Lung (tissue), 12 donors: Measurements from ENCODE around the gene MAGI2. TPM values are rescaled to one million over a fixed set of nuclear protein-coding genes. Genes with fewer than 3 reads are reported as not detected.
"Not testable (repeated sequence)": the region's sequence is repeated elsewhere in the genome, so short reads cannot be mapped to it uniquely, and the experiment has no call there.

Source experiments
- ATAC-seq: fragments of 200-7000 bp; cut with Tn5 transposase; one replicate; pipeline ENCODE4 v1.9.1; 2020; ENCODE audit warnings: moderate number of reproducible peaks; ENCODE audit not compliant: insufficient read depth, low FRiP score
- DNase-seq, 3 donors: peaks; one replicate each; pipeline ENCODE4 v3.0.0-alpha.2; 2013 to 2017
- H3K27ac ChIP-seq, 2 donors: one replicate each; pipeline ENCODE4 v1.5.1; 2013; ENCODE audit warnings: mild to moderate bottlenecking in 2 of 2, moderate library complexity in 2 of 2, control low read depth in 1 of 2, inconsistent platforms in 1 of 2, low read depth in 1 of 2, low read length in 1 of 2
- H3K27me3 ChIP-seq, 3 donors: one replicate each; pipeline ENCODE4 v1.5.1; 2013; ENCODE audit warnings: low read length in 2 of 3; ENCODE audit not compliant: control insufficient read depth in 3 of 3, insufficient read depth in 3 of 3
- H3K36me3 ChIP-seq, 4 donors: one replicate each; pipeline ENCODE4 v1.5.1; 2013; ENCODE audit warnings: low read length in 4 of 4, mild to moderate bottlenecking in 1 of 4, moderate library complexity in 1 of 4; ENCODE audit not compliant: control insufficient read depth in 4 of 4, insufficient read depth in 4 of 4
- H3K4me1 ChIP-seq, 5 donors: one replicate each; pipeline ENCODE4 v1.5.1; 2013; ENCODE audit warnings: low read length in 5 of 5, mild to moderate bottlenecking in 2 of 5, moderate library complexity in 1 of 5; ENCODE audit not compliant: control insufficient read depth in 5 of 5, insufficient read depth in 5 of 5
- H3K4me3 ChIP-seq: one replicate; pipeline ENCODE4 v1.5.1; 2013; ENCODE audit warnings: mild to moderate bottlenecking, control low read depth, moderate library complexity
- H3K9ac ChIP-seq, 2 donors: one replicate each; pipeline ENCODE4 v1.5.1; 2013; ENCODE audit warnings: low read length in 2 of 2, control low read depth in 1 of 2; ENCODE audit not compliant: insufficient read depth in 1 of 2
- H3K9me3 ChIP-seq, 4 donors: one replicate each; pipeline ENCODE4 v1.5.1; 2013; ENCODE audit warnings: low read length in 3 of 4, mild to moderate bottlenecking in 1 of 4, moderate library complexity in 1 of 4; ENCODE audit not compliant: control insufficient read depth in 4 of 4, insufficient read depth in 3 of 4
- CTCF ChIP-seq: IDR thresholded peaks from 2 replicates; pipeline ENCODE4 v1.5.1; 2012; ENCODE audit warnings: mild to moderate bottlenecking; ENCODE audit errors: control extremely low read depth, extremely low read depth
- WGBS, 2 donors: extraction: QIAGEN DNeasy Blood & Tissue Kit; methylation state at CpG; one replicate each; pipeline ENCODE4 v1.1.7; 2013; 5-methylcytosine and 5-hydroxymethylcytosine counted together
- polyA plus RNA-seq, 2 donors: library from polyadenylated mRNA; stranded (reverse); fragments of 200-250 nt; gene quantifications; one replicate each; pipeline ENCODE4 v1.2.1, GENCODE V29; 2013
- total RNA-seq, 2 donors: library from RNA; depleted of rRNA in 1 of 2; stranded (reverse); fragments of >200 nt in 1 of 2; gene quantifications; one replicate each; pipeline ENCODE4 v1.2.1, GENCODE V29; 2014 to 2021
- donor health status: control.
- donor health status: control.
- donor health status: Bipolar disorder and iron deficiency.
- donor health status: healthy.
- donor health status: DM: yes; HTN: yes; CAD: no.

The MAGI2 gene
- total and polyA plus RNA-seq, 4 donors, result 0.94 to 18.0 (median 5.3) TPM

GRCh38 chr7:78296644-78297371, 1156.7 kb downstream of the MAGI2 start:
- Histone ChIP-seq H3K36me3 (no peaks in the 10 kb centered on the region), H3K27me3 (no peaks in the 10 kb centered on the region), H3K4me3 (no peak overlapping the region), H3K9me3 (peaks cover 0 to 4% (median 0%) of the 10 kb centered on the region in 4 donors), H3K27ac (no peak overlapping the region), H3K9ac (no peak overlapping the region), H3K4me1 (no peaks in the 10 kb centered on the region)
- DNase-seq (peak in 2 of 3 donors; percentile 19 to 56), ATAC-seq (peak; percentile 62)
- TF ChIP-seq CTCF, result no peak
- 64 to 76% methylated on average over 5 of the region's 5 CpGs for WGBS, 2 donors

GRCh38 chr7:78296046-78296597, 1157.3 kb downstream of the MAGI2 start:
- WGBS, 2 donors, result 88% methylated on average over 2 of the region's 2 CpGs
- Histone ChIP-seq H3K4me1 (no peaks in the 10 kb centered on the region), H3K4me3 (no peak overlapping the region), H3K27me3 (no peaks in the 10 kb centered on the region), H3K36me3 (no peaks in the 10 kb centered on the region), H3K9me3 (peaks cover 0 to 4% (median 0%) of the 10 kb centered on the region in 4 donors), H3K27ac (no peak overlapping the region), H3K9ac (no peak overlapping the region)
- TF ChIP-seq CTCF, result no peak
- no peak for ATAC-seq
- DNase-seq, result no peak

GRCh38 chr7:78289471-78289870, 1164.0 kb downstream of the MAGI2 start:
- not testable (repeated sequence) for H3K36me3 ChIP-seq, H3K9ac ChIP-seq, H3K4me1 ChIP-seq, H3K4me3 ChIP-seq, DNase-seq, H3K27ac ChIP-seq, H3K9me3 ChIP-seq, H3K27me3 ChIP-seq, ATAC-seq
- 70 to 86% methylated on average over 3 of the region's 3 CpGs for WGBS, 2 donors

GRCh38 chr7:78284945-78285344, 1168.5 kb downstream of the MAGI2 start:
- no peak overlapping the region for H3K4me3 ChIP-seq
- WGBS, 2 donors, result 56 to 60% methylated on average over 4 of the region's 4 CpGs
- H3K36me3 ChIP-seq, result no peaks in the 10 kb centered on the region
- no peak for TF ChIP-seq CTCF
- ATAC-seq, result no peak
- H3K4me1 ChIP-seq, result no peaks in the 10 kb centered on the region
- no peaks in the 10 kb centered on the region for H3K9me3 ChIP-seq
- DNase-seq, result peak in 1 of 3 donors; percentile 14
- no peaks in the 10 kb centered on the region for H3K27me3 ChIP-seq
- H3K27ac ChIP-seq, result no peak overlapping the region
- no peak overlapping the region for H3K9ac ChIP-seq
